NT2/D1 (cell line): Measurements from ENCODE around the gene HOXC4.
A peak's percentile ranks its signal among the peaks of the same experiment; 100 is the strongest.

ENCODE experiments used
- DNase-seq: peaks from one replicate; pipeline ENCODE4 v3.0.0-alpha.2; 2011; ENCODE audit warnings: low read depth, low spot score
- H3K27me3 ChIP-seq: 2 replicates; pipeline ENCODE4 v1.6.0; 2011; ENCODE audit warnings: mild to moderate bottlenecking; ENCODE audit not compliant: insufficient read length, insufficient read depth
- H3K36me3 ChIP-seq: 2 replicates; pipeline ENCODE4 v1.6.1; 2011; ENCODE audit warnings: mild to moderate bottlenecking, low read length, mixed read lengths; ENCODE audit not compliant: insufficient read depth, insufficient read length
- H3K4me1 ChIP-seq: 2 replicates; pipeline ENCODE4 v1.5.1; 2011; ENCODE audit not compliant: insufficient read depth, insufficient read length
- H3K4me3 ChIP-seq: 2 replicates; pipeline ENCODE4 v1.5.1; 2011; ENCODE audit warnings: low read depth; ENCODE audit not compliant: insufficient read length
- H3K9ac ChIP-seq: 2 replicates; pipeline ENCODE4 v1.6.0; 2011; ENCODE audit warnings: low read depth; ENCODE audit not compliant: insufficient read length
- H3K9me3 ChIP-seq: 2 replicates; pipeline ENCODE4 v1.5.1; 2011; ENCODE audit warnings: mild to moderate bottlenecking, low read length; ENCODE audit not compliant: insufficient read depth
- SUZ12 ChIP-seq: IDR thresholded peaks from 2 replicates; pipeline ENCODE4 v1.6.1; 2011; ENCODE audit not compliant: insufficient read length, insufficient read depth; ENCODE audit errors: extremely low read depth
- YY1 ChIP-seq: IDR thresholded peaks from 2 replicates; pipeline ENCODE4 v1.6.1; 2011; ENCODE audit not compliant: insufficient read length, insufficient read depth
- ZNF274 ChIP-seq: IDR thresholded peaks from 2 replicates; pipeline ENCODE4 v1.6.1; 2011; ENCODE audit warnings: mild to moderate bottlenecking, low read depth, low read length

HOXC4 gene

DNA sequence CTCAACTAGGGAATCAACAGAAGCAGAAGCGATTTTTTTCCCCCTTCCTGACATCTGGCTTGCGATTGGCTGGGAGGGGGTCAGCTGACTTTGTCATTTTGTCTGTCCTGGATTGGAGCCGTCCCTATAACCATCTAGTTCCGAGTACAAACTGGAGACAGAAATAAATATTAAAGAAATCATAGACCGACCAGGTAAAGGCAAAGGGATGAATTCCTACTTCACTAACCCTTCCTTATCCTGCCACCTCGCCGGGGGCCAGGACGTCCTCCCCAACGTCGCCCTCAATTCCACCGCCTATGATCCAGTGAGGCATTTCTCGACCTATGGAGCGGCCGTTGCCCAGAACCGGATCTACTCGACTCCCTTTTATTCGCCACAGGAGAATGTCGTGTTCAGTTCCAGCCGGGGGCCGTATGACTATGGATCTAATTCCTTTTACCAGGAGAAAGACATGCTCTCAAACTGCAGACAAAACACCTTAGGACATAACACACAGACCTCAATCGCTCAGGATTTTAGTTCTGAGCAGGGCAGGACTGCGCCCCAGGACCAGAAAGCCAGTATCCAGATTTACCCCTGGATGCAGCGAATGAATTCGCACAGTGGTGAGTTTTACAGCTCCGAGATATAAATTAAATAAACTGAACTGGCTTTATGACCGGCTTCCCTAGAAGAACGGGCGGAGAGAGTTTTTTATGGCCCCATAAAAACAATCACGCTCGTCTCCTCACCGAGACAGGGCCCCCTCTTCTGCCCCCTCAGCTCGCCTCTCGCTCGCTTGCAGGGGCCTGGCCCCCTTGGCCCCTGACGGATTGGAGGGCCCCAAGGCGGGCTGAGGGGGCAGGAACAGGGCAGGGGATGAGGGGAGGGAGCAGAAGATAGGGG is 25.1 kb upstream of the HOXC4 start, which contains the start of gene HOXC6:
Gene HOXC6, plus strand, starts transcription at position 127 of the 888 bp plus-strand sequence. Its CDS starts 82 bp downstream, at position 209.
- H3K27me3 ChIP-seq: peaks cover 100% of the 10 kb centered on the region
- no peaks in the 10 kb centered on the region for H3K9me3 ChIP-seq
- H3K4me3 ChIP-seq: no peak within 1 kb of the TSS
- TF ChIP-seq ZNF274 (no peak), SUZ12 (peak; percentile 75), YY1 (no peak)
- H3K9ac ChIP-seq: no peak within 1 kb of the TSS
- DNase-seq: no peak
- peaks cover 11% of the 10 kb centered on the region for H3K4me1 ChIP-seq
- no peaks in the 10 kb centered on the region for H3K36me3 ChIP-seq

DNA sequence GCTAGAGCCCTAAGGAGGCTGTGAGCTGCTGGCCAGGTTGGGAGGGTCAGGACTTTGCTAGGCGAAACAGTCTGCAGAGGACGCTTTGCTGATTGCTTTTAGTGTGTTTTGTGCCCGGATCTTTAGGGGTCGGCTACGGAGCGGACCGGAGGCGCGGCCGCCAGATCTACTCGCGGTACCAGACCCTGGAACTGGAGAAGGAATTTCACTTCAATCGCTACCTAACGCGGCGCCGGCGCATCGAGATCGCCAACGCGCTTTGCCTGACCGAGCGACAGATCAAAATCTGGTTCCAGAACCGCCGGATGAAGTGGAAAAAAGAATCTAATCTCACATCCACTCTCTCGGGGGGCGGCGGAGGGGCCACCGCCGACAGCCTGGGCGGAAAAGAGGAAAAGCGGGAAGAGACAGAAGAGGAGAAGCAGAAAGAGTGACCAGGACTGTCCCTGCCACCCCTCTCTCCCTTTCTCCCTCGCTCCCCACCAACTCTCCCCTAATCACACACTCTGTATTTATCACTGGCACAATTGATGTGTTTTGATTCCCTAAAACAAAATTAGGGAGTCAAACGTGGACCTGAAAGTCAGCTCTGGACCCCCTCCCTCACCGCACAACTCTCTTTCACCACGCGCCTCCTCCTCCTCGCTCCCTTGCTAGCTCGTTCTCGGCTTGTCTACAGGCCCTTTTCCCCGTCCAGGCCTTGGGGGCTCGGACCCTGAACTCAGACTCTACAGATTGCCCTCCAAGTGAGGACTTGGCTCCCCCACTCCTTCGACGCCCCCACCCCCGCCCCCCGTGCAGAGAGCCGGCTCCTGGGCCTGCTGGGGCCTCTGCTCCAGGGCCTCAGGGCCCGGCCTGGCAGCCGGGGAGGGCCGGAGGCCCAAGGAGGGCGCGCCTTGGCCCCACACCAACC is 23.9 kb upstream of the HOXC4 start:
- Histone ChIP-seq H3K36me3 (no peaks in the 10 kb centered on the region), H3K9me3 (no peaks in the 10 kb centered on the region), H3K4me1 (peaks cover 15% of the 10 kb centered on the region), H3K4me3 (peak overlapping the region; percentile 2), H3K27me3 (peaks cover 100% of the 10 kb centered on the region), H3K9ac (peak overlapping the region; percentile 24)
- no peak for DNase-seq
- TF ChIP-seq YY1 (no peak), SUZ12 (peak; percentile 64)

DNA sequence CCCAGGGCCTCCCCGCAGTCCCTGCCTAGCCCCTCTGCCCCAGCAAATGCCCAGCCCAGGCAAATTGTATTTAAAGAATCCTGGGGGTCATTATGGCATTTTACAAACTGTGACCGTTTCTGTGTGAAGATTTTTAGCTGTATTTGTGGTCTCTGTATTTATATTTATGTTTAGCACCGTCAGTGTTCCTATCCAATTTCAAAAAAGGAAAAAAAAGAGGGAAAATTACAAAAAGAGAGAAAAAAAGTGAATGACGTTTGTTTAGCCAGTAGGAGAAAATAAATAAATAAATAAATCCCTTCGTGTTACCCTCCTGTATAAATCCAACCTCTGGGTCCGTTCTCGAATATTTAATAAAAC is 23.2 kb upstream of the HOXC4 start:
- Histone ChIP-seq H3K36me3 (no peaks in the 10 kb centered on the region), H3K4me3 (no peak overlapping the region), H3K9ac (no peak overlapping the region), H3K4me1 (peaks cover 15% of the 10 kb centered on the region), H3K9me3 (no peaks in the 10 kb centered on the region), H3K27me3 (peaks cover 100% of the 10 kb centered on the region)
- DNase-seq: no peak
- TF ChIP-seq YY1 (no peak), ZNF274 (no peak), SUZ12 (no peak)

DNA sequence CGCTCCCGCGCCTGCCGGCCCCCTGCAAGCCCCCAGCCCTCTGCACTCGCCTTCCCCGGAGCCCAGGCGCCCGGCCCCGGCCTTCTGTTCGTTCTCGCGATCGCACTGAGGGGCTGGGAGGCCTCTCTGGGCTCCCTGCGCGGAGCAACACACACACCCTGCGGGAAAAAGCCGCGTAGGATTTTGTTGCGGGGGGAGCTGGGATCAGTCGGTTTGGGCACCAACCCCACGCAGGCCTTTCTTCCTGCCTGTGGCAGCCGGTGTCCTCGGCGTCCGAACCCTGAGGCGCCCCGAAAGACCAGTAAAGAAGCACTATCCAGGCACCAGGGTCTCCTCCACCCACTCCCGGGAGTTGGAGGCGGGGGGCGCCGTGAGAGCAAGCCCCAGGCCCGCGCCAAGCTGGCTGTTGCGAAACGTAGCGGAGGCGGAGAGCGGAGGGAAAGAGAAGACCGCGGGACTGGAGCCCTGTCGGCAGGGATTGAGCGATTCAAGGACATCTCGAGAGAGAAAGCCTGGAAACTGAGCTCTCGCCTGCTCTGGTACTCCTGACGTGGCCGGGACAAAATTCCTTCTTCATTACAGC is 22.7 kb upstream of the HOXC4 start:
- TF ChIP-seq YY1: no peak
- peak; percentile 92 for TF ChIP-seq SUZ12
- peaks cover 100% of the 10 kb centered on the region for H3K27me3 ChIP-seq
- DNase-seq: no peak
- H3K4me3 ChIP-seq: peak overlapping the region; percentile 18
- no peaks in the 10 kb centered on the region for H3K36me3 ChIP-seq
- peaks cover 15% of the 10 kb centered on the region for H3K4me1 ChIP-seq
- H3K9ac ChIP-seq: peak overlapping the region; percentile 9
- no peaks in the 10 kb centered on the region for H3K9me3 ChIP-seq

DNA sequence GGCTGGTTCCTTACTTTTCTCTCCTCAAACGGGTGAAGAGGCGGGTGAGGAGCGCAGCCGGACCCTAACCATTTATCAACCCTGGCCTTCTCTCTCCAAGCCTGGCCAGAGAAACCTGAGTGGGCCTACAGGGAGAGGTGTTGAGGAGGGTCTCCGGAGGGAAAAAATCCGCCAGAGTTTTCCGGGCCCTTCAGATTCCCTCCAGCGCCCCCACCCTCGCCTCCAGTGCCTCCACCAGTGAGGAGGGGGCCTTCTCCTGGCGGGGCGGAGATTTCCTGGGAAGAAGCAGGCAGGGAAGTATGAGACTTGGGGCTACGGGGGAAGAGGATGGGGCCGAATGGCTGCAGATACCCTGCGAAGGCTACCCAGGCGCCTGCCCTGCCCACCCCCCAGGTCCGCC is 22.2 kb upstream of the HOXC4 start:
- TF ChIP-seq ZNF274: no peak
- TF ChIP-seq SUZ12: no peak
- no peak for TF ChIP-seq YY1
- Histone ChIP-seq H3K4me1 (peaks cover 15% of the 10 kb centered on the region), H3K9me3 (no peaks in the 10 kb centered on the region), H3K4me3 (no peak overlapping the region), H3K27me3 (peaks cover 100% of the 10 kb centered on the region), H3K9ac (peak overlapping the region; percentile 9), H3K36me3 (no peaks in the 10 kb centered on the region)
- no peak for DNase-seq

DNA sequence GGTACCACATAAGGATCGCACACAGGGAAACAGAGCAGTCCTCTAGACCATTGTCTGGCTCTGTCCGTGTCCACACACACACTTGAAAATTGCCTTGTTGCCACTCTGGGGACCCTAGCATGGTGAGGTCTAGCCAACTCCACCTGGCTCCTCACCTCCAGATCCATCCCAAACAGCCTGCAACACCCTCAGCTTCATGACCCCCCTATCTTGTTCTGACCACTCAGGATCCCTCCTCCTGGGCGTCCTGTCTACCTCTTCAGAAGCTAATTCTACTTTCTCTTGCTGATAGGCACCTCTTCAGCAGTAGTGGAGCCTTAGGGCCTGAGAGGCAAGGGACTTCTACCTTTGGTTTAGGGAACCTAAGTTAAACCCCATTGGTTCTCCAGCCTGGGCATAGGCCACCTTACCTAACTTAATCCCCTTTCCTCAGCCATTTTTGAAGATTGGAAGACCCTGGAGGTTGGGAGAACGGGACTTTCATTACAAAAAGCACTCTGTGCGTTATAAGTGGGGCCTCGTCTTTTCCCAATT is 21.5 kb upstream of the HOXC4 start:
- peaks cover 100% of the 10 kb centered on the region for H3K27me3 ChIP-seq

DNA sequence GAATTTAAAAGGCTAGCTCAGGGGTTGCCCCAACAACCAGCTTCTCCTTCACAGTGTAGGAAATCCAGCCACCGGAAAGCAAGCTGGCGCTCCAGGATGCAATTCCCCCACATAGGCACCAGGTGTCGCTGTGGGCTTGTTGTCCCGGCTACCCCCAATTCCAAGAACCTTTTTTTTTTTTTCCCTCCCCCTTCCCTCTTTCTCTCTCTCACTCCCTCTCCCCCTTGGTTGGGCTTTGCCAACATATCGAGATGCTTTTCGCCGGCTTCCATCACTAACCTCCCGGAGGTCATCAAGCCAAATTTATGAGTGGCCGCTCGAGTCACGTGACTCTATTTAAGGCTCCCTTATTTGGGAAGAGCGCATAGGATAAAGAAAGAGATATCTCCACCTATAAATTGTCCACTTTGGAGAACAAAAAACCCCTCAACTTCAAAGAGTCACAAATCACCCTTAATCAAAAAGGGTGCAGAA is 21.0 kb upstream of the HOXC4 start, which contains the start of gene HOXC5:
Gene HOXC5, plus strand, starts transcription at position 424 of the 474 bp plus-strand sequence. CDS start 73 bp downstream, outside the sequence.
- TF ChIP-seq YY1: no peak
- no peak for TF ChIP-seq SUZ12
- no peak for TF ChIP-seq ZNF274
- peak within 1 kb of the TSS; percentile 22 for H3K4me3 ChIP-seq
- DNase-seq: peak; percentile 76
- peak within 1 kb of the TSS; percentile 8 for H3K9ac ChIP-seq
- H3K4me1 ChIP-seq: peaks cover 15% of the 10 kb centered on the region
- H3K9me3 ChIP-seq: no peaks in the 10 kb centered on the region
- H3K36me3 ChIP-seq: no peaks in the 10 kb centered on the region
- peaks cover 100% of the 10 kb centered on the region for H3K27me3 ChIP-seq

More for the DNA sequence above, 21.5 kb upstream of the HOXC4 start:
- H3K9me3 ChIP-seq: no peaks in the 10 kb centered on the region
- no peak overlapping the region for H3K4me3 ChIP-seq
- H3K9ac ChIP-seq: no peak overlapping the region
- peaks cover 15% of the 10 kb centered on the region for H3K4me1 ChIP-seq
- no peak for TF ChIP-seq SUZ12
- no peak for TF ChIP-seq ZNF274
- TF ChIP-seq YY1: no peak
- no peaks in the 10 kb centered on the region for H3K36me3 ChIP-seq
- DNase-seq: no peak
